Thoracic aorta (tissue), 2 donors: ENCODE data around the gene CRYL1. TPM values are rescaled to one million over a fixed set of nuclear protein-coding genes. Genes with fewer than 3 reads are reported as not detected.

Experiments
- ATAC-seq: fragments of 150-250 bp; one replicate; pipeline ENCODE4 v1.8.0; 2017; ENCODE audit warnings: low read depth; ENCODE audit not compliant: insufficient number of reproducible peaks, low FRiP score
- DNase-seq: peaks from one replicate; pipeline ENCODE4 v3.0.0-alpha.2; 2020; ENCODE audit warnings: low spot score
- H3K27ac ChIP-seq, 2 donors: fragments of 200-600 bp; sonication (generic); 1 replicate in 1 of 2; 2 replicates in 1 of 2; pipeline ENCODE4 v1.5.1; 2016; ENCODE audit warnings: mild to moderate bottlenecking in 2 of 2, moderate library complexity in 2 of 2
- H3K27me3 ChIP-seq: fragments of 200-600 bp; sonication (generic); replicated peaks from 2 replicates; pipeline ENCODE4 v1.6.0; 2016; ENCODE audit warnings: mild to moderate bottlenecking; ENCODE audit not compliant: insufficient read depth
- H3K36me3 ChIP-seq: fragments of 200-600 bp; sonication (generic); one replicate; pipeline ENCODE4 v1.5.1; 2016
- H3K4me1 ChIP-seq, 2 donors: fragments of 200-600 bp; sonication (generic); 1 replicate in 1 of 2; 2 replicates in 1 of 2; pipeline versions ENCODE4 v1.5.1 to v1.6.0; 2016; ENCODE audit warnings: low read depth in 2 of 2, mild to moderate bottlenecking in 1 of 2; ENCODE audit not compliant: control insufficient read depth in 1 of 2
- H3K4me3 ChIP-seq: fragments of 200-600 bp; sonication (generic); 2 replicates; pipeline ENCODE4 v1.5.1; 2016; ENCODE audit warnings: mild to moderate bottlenecking
- H3K9me3 ChIP-seq: fragments of 200-600 bp; sonication (generic); 2 replicates; pipeline ENCODE4 v1.5.1; 2016
- CTCF ChIP-seq: fragments of 200-600 bp; sonication (generic); IDR thresholded peaks from one replicate; pipeline ENCODE4 v1.5.1; 2019; ENCODE audit warnings: antibody characterized with exemption
- total RNA-seq, 2 donors: library from RNA; depleted of rRNA; stranded (reverse); fragments of >200 nt; gene quantifications; one replicate each; pipeline versions ENCODE4 v1.1.0 to v1.2.3, GENCODE V29; 2016

CRYL1 gene
- total RNA-seq, 2 donors from 2014 or later: 38.9 to 57.4 TPM

- ATAC-seq: no peak
- Histone ChIP-seq H3K36me3 (no peaks in the 10 kb centered on the region), H3K27ac (no peak overlapping the region), H3K27me3 (no peaks in the 10 kb centered on the region), H3K4me1 (no peaks in the 10 kb centered on the region), H3K4me3 (no peak overlapping the region), H3K9me3 (no peaks in the 10 kb centered on the region)
- DNase-seq: no peak
- TF ChIP-seq CTCF: no peak
Observed at GRCh38 chr13:20482275-20482761, 43.3 kb downstream of the CRYL1 start.

GRCh38 chr13:20477394-20477793 is 48.3 kb downstream of the CRYL1 start:
- Histone ChIP-seq H3K9me3 (no peaks in the 10 kb centered on the region), H3K4me3 (no peak overlapping the region), H3K36me3 (no peaks in the 10 kb centered on the region), H3K27me3 (no peaks in the 10 kb centered on the region), H3K4me1 (no peaks in the 10 kb centered on the region), H3K27ac (no peak overlapping the region)
- ATAC-seq: no peak
- no peak for TF ChIP-seq CTCF
- DNase-seq: no peak

GRCh38 chr13:20475927-20476691 is 49.5 kb downstream of the CRYL1 start:
- no peak for DNase-seq
- no peaks in the 10 kb centered on the region for H3K4me1 ChIP-seq
- no peak for TF ChIP-seq CTCF
- ATAC-seq: no peak
- H3K27ac ChIP-seq: no peak overlapping the region
- no peaks in the 10 kb centered on the region for H3K27me3 ChIP-seq
- H3K4me3 ChIP-seq: no peak overlapping the region
- no peaks in the 10 kb centered on the region for H3K36me3 ChIP-seq
- no peaks in the 10 kb centered on the region for H3K9me3 ChIP-seq

GRCh38 chr13:20474515-20474914 is 51.1 kb downstream of the CRYL1 start:
- H3K4me3 ChIP-seq: no peak overlapping the region
- no peak for TF ChIP-seq CTCF

GRCh38 chr13:20473888-20474287 is 51.8 kb downstream of the CRYL1 start:
- Histone ChIP-seq H3K4me1 (no peaks in the 10 kb centered on the region), H3K36me3 (no peaks in the 10 kb centered on the region), H3K4me3 (no peak overlapping the region), H3K9me3 (no peaks in the 10 kb centered on the region), H3K27ac (no peak overlapping the region), H3K27me3 (no peaks in the 10 kb centered on the region)
- no peak for ATAC-seq
- no peak for TF ChIP-seq CTCF
- DNase-seq: no peak

More at GRCh38 chr13:20474515-20474914, 51.1 kb downstream of the CRYL1 start:
- Histone ChIP-seq H3K36me3 (no peaks in the 10 kb centered on the region), H3K9me3 (no peaks in the 10 kb centered on the region), H3K27me3 (no peaks in the 10 kb centered on the region), H3K4me1 (no peaks in the 10 kb centered on the region), H3K27ac (no peak overlapping the region)
- DNase-seq (no peak), ATAC-seq (no peak)
